Sigmoid colon (tissue), 7 donors: ENCODE measurements around the gene FAM50B. TPM values are rescaled to one million over a fixed set of nuclear protein-coding genes. Genes with fewer than 3 reads are reported as not detected.
A peak's percentile ranks its signal among the peaks of the same experiment; 100 is the strongest.

ENCODE experiments used
- DNase-seq: peaks from one replicate; pipeline ENCODE4 v3.0.0-alpha.2; 2019
- H3K27ac ChIP-seq, 4 donors: fragments of 200-600 bp; sonication (generic); one replicate each; pipeline ENCODE4 v1.5.1; 2016 to 2019; ENCODE audit warnings: mild to moderate bottlenecking in 1 of 4
- H3K27me3 ChIP-seq, 3 donors: fragments of 200-600 bp; sonication (generic); one replicate each; pipeline ENCODE4 v1.5.1; 2019; ENCODE audit warnings: mild to moderate bottlenecking in 1 of 3
- H3K36me3 ChIP-seq, 4 donors: fragments of 200-600 bp; sonication (generic); one replicate each; pipeline ENCODE4 v1.5.1; 2016 to 2019
- H3K4me1 ChIP-seq, 4 donors: fragments of 200-600 bp; sonication (generic); one replicate each; pipeline ENCODE4 v1.5.1; 2017 to 2019
- H3K4me3 ChIP-seq, 4 donors: fragments of 200-600 bp; sonication (generic); one replicate each; pipeline ENCODE4 v1.5.1; 2017 to 2019; ENCODE audit warnings: mild to moderate bottlenecking in 2 of 4, moderate library complexity in 1 of 4
- H3K9me3 ChIP-seq, 4 donors: fragments of 200-600 bp in 3 of 4; sonication (generic) in 3 of 4; one replicate each; pipeline versions ENCODE4 v1.5.1 to v1.6.1; 2013 to 2019
- CTCF ChIP-seq, 4 experiments: fragments of 450-650 bp in 3 of 4; fragments of 200-600 bp in 1 of 4; IDR thresholded peaks; one replicate each; pipeline ENCODE4 v1.5.1; 2016 to 2019; ENCODE audit warnings: antibody characterized with exemption in 4 of 4, mild to moderate bottlenecking in 3 of 4, moderate library complexity in 2 of 4
- EP300 ChIP-seq, 4 donors: sonication (generic); formaldehyde crosslinking; IDR thresholded peaks; one replicate each; pipeline ENCODE4 v1.6.1; 2017; ENCODE audit warnings: antibody characterized with exemption in 4 of 4
- POLR2A ChIP-seq, 2 donors: fragments of 450-650 bp; IDR thresholded peaks; one replicate each; pipeline ENCODE4 v1.6.1; 2016; ENCODE audit warnings: antibody characterized with exemption in 2 of 2, mild to moderate bottlenecking in 2 of 2, moderate library complexity in 2 of 2
- POLR2AphosphoS5 ChIP-seq, 4 donors: sonication (generic); formaldehyde crosslinking; IDR thresholded peaks; one replicate each; pipeline ENCODE4 v1.6.1; 2017; ENCODE audit warnings: antibody characterized with exemption in 4 of 4
- WGBS, 2 donors: extraction: QIAGEN DNeasy Blood & Tissue Kit; methylation state at CpG; one replicate each; pipeline ENCODE4 v1.1.7; 2013; 5-methylcytosine and 5-hydroxymethylcytosine counted together
- intact Hi-C: fragments of 100-400 bp; cut with DNase I; formaldehyde crosslinking; loops from one replicate; pipeline ENCODE4 v1.15.1; 2023
- polyA plus RNA-seq, 3 donors: library from polyadenylated mRNA; stranded (reverse); fragments of 200-250 nt; gene quantifications; one replicate each; pipeline ENCODE4 v1.2.3, GENCODE V29; 2013
- total RNA-seq, 4 donors: library from RNA; depleted of rRNA; stranded (reverse); fragments of >200 nt; gene quantifications; one replicate each; pipeline ENCODE4 v1.1.0, GENCODE V29; 2016
- donor health status: healthy with polysubstance abuse.
- donor health status: Bipolar disorder and iron deficiency.
- donor health status: healthy.

FAM50B gene
- total and polyA plus RNA-seq, 7 donors = 2.5 to 16.1 (median 9.6) TPM

- H3K9me3 ChIP-seq = no peaks in the 10 kb centered on the region
- peak overlapping the region in 2 of 4 donors; percentile 36 to 70 for H3K27ac ChIP-seq
- peaks cover 0 to 38% (median 16%) of the 10 kb centered on the region in 4 donors for H3K4me1 ChIP-seq
- intact Hi-C loops = no loop called here
- H3K36me3 ChIP-seq = no peaks in the 10 kb centered on the region
- no peak for DNase-seq
- TF ChIP-seq CTCF (IDR thresholded peaks at IDR 0.05) (no peak), POLR2A (IDR thresholded peaks at IDR 0.05) (no peak), EP300 (IDR thresholded peaks at IDR 0.05) (no peak), POLR2AphosphoS5 (IDR thresholded peaks at IDR 0.05) (no peak)
- H3K27me3 ChIP-seq = no peaks in the 10 kb centered on the region
- WGBS, 2 donors = 69 to 76% methylated on average over 9 of the region's 9 CpGs
- H3K4me3 ChIP-seq = no peak overlapping the region
These were observed 5.6 kb upstream of the FAM50B start for GRCh38 chr6:3843379-3844096.

- Histone ChIP-seq H3K4me1 (peaks cover 0 to 41% (median 16%) of the 10 kb centered on the region in 4 donors), H3K4me3 (no peak overlapping the region), H3K36me3 (no peaks in the 10 kb centered on the region), H3K27me3 (no peaks in the 10 kb centered on the region), H3K27ac (peak overlapping the region in 2 of 4 donors; percentile 36 to 70), H3K9me3 (no peaks in the 10 kb centered on the region)
- WGBS, 2 donors = 87 to 88% methylated on average over 5 of the region's 5 CpGs
- intact Hi-C loops = no loop called here
- no peak for TF ChIP-seq CTCF (IDR thresholded peaks at IDR 0.05)
- TF ChIP-seq POLR2AphosphoS5 (IDR thresholded peaks at IDR 0.05) = no peak
- TF ChIP-seq POLR2A (IDR thresholded peaks at IDR 0.05) = no peak
- no peak for TF ChIP-seq EP300 (IDR thresholded peaks at IDR 0.05)
- no peak for DNase-seq
These were observed 5.1 kb upstream of the FAM50B start for GRCh38 chr6:3844097-3844463.

GRCh38 chr6:3847521-3847920, 1.7 kb upstream of the FAM50B start:
- no peaks in the 10 kb centered on the region for H3K9me3 ChIP-seq
- peaks cover 0 to 41% (median 13%) of the 10 kb centered on the region in 4 donors for H3K4me1 ChIP-seq
- H3K4me3 ChIP-seq = no peak overlapping the region
- no peak for DNase-seq
- no peaks in the 10 kb centered on the region for H3K36me3 ChIP-seq
- H3K27ac ChIP-seq = peak overlapping the region in 1 of 4 donors; percentile 79
- intact Hi-C loops = no loop called here
- WGBS, 2 donors = 71 to 74% methylated on average over 3 of the region's 3 CpGs
- no peaks in the 10 kb centered on the region for H3K27me3 ChIP-seq
- TF ChIP-seq POLR2A (IDR thresholded peaks at IDR 0.05) = no peak
- no peak for TF ChIP-seq EP300 (IDR thresholded peaks at IDR 0.05)
- TF ChIP-seq CTCF (IDR thresholded peaks at IDR 0.05) = no peak
- TF ChIP-seq POLR2AphosphoS5 (IDR thresholded peaks at IDR 0.05) = no peak

GRCh38 chr6:3848380-3848779, 793 bp upstream of the FAM50B start:
- TF ChIP-seq POLR2AphosphoS5 (IDR thresholded peaks at IDR 0.05) (no peak), POLR2A (IDR thresholded peaks at IDR 0.05) (no peak), EP300 (IDR thresholded peaks at IDR 0.05) (no peak), CTCF (IDR thresholded peaks at IDR 0.05) (no peak)
- intact Hi-C loops = loop anchor here (2.0 kb wide), 1 partner anchor 98 kb away; the partner anchor contains the start of gene PXDC1
- Histone ChIP-seq H3K27ac (peak overlapping the region; percentile 67 to 80 (median 73)), H3K9me3 (no peaks in the 10 kb centered on the region), H3K36me3 (no peaks in the 10 kb centered on the region), H3K4me3 (peak overlapping the region; percentile 12 to 55 (median 49)), H3K4me1 (peaks cover 0 to 32% (median 11%) of the 10 kb centered on the region in 4 donors), H3K27me3 (no peaks in the 10 kb centered on the region)
- no peak for DNase-seq
- WGBS, 2 donors = 93 to 96% methylated on average over 9 of the region's 9 CpGs
